ENCODE data around the gene SCGB2B2.

The SCGB2B2 gene

GRCh38 chr19:34715357-34715756 is 38.4 kb upstream of the SCGB2B2 start (continued):
- no peak for TF ChIP-seq ZNF488 (tag by site-specific recombination; IDR thresholded peaks at IDR 0.05)

GRCh38 chr19:34713262-34713637 is 36.3 kb upstream of the SCGB2B2 start:
- no peak overlapping the region for H3K27ac ChIP-seq (ENCODE audit: extremely low read depth, low read depth, low read length)
- ChIA-PET CTCF (interaction anchor here (0.5 to 6.9 kb wide), 39 partner anchors 8 to 1297 kb away, joined by 3 to 163 read pairs (median 6); partner anchors contain the start of genes ZNF181, ZNF30 and ZNF302), POLR2A (interaction anchor here (1.3 kb wide), 1 partner anchor 36 kb away, joined by 4 read pairs; the partner anchor contains the start of gene ZNF302)
- no peaks in the 10 kb centered on the region for H3K4me1 ChIP-seq (ENCODE audit: control insufficient read depth, insufficient read depth, low read length)
- H3K4me3 ChIP-seq (ENCODE audit: low read depth, low read length): no peak overlapping the region
- 0 out of 3 replicates have a peak, but pooled peaks cover 0 to 5% of the 10 kb centered on the region in 2 experiments for H3K36me3 ChIP-seq (ENCODE audit: control insufficient read depth in 2 of 2, insufficient read depth in 1 of 2, low read length in 2 of 2)
- TF ChIP-seq ZNF174 (tag by site-specific recombination; IDR thresholded peaks at IDR 0.05) (no peak), TRIM28 (IDR thresholded peaks at IDR 0.05; ENCODE audit: borderline replicate concordance, low read length) (peak; percentile 98; the same call in 1 of the 2 replicates)
- H3K9me3 ChIP-seq (ENCODE audit: control insufficient read depth, insufficient read depth, low read depth, low read length): peaks cover 33% of the 10 kb centered on the region

GRCh38 chr19:34712395-34713261 is 35.7 kb upstream of the SCGB2B2 start:
- ChIA-PET CTCF (interaction anchor here (0.5 to 6.9 kb wide), 63 partner anchors 9 to 1297 kb away, joined by 3 to 163 read pairs (median 4); partner anchors contain the start of genes ZNF181, ZNF30 and ZNF302), POLR2A (interaction anchor here (1.3 kb wide), 1 partner anchor 35 kb away, joined by 4 read pairs; the partner anchor contains the start of gene ZNF302)
- TF ChIP-seq ZNF302 (tag by site-specific recombination; IDR thresholded peaks at IDR 0.05; ENCODE audit: low read depth): no peak
- TF ChIP-seq ZNF561 (tag by site-specific recombination; IDR thresholded peaks at IDR 0.05; ENCODE audit: borderline replicate concordance): 0 out of 2 replicates have a peak, but pooled peaks have one; percentile 43
- peak; percentile 91 for TF ChIP-seq CTCF (tag by site-specific recombination; IDR thresholded peaks at IDR 0.05)
- 0 out of 2 replicates have a peak, but pooled peaks have one; percentile 77 for TF ChIP-seq ZSCAN16 (tag by site-specific recombination; IDR thresholded peaks at IDR 0.05)
- TF ChIP-seq ZSCAN30 (tag by site-specific recombination; IDR thresholded peaks at IDR 0.05): 0 out of 2 replicates have a peak, but pooled peaks have one; percentile 41
- TF ChIP-seq ZNF2 (tag by site-specific recombination; IDR thresholded peaks at IDR 0.05): peak; percentile 79; the same call in 1 of the 2 replicates
- peak; percentile 46 for TF ChIP-seq ZNF324 (tag by site-specific recombination; IDR thresholded peaks at IDR 0.05)
- peak; percentile 40; the same call in 1 of the 2 replicates for TF ChIP-seq SCRT1 (tag by site-specific recombination; IDR thresholded peaks at IDR 0.05; ENCODE audit: borderline replicate concordance)
- TF ChIP-seq OVOL3 (tag by site-specific recombination; IDR thresholded peaks at IDR 0.05): no peak
- TF ChIP-seq GLI2 (tag by site-specific recombination; IDR thresholded peaks at IDR 0.05; ENCODE audit: borderline replicate concordance, low read depth): 0 out of 2 replicates have a peak, but pooled peaks have one; percentile 3
- TF ChIP-seq ZBTB17 (tag by site-specific recombination; IDR thresholded peaks at IDR 0.05): peak; percentile 67
- no peak for TF ChIP-seq TCF7L2 (IDR thresholded peaks at IDR 0.05; ENCODE audit: borderline replicate concordance, low read depth, low read length)
- peak; percentile 87 for TF ChIP-seq ZNF660 (tag by site-specific recombination; IDR thresholded peaks at IDR 0.05)
- TF ChIP-seq SP7 (tag by site-specific recombination; IDR thresholded peaks at IDR 0.05): peak; percentile 25; the same call in 1 of the 2 replicates
- TF ChIP-seq SCRT2 (tag by site-specific recombination; IDR thresholded peaks at IDR 0.05): peak; percentile 89
- TF ChIP-seq ZSCAN4 (tag by site-specific recombination; IDR thresholded peaks at IDR 0.05): peak; percentile 78
- no peak for TF ChIP-seq WT1 (tag by site-specific recombination; IDR thresholded peaks at IDR 0.05)
- no peak for TF ChIP-seq ZBTB21 (tag by site-specific recombination; IDR thresholded peaks at IDR 0.05)
- peak; percentile 100 for TF ChIP-seq ZNF654 (tag by site-specific recombination; IDR thresholded peaks at IDR 0.05; ENCODE audit: low read depth)
- Histone ChIP-seq H3K4me3 (ENCODE audit: low read depth, low read length) (no peak overlapping the region), H3K27ac (ENCODE audit: extremely low read depth, low read depth, low read length) (no peak overlapping the region), H3K4me1 (ENCODE audit: control insufficient read depth, insufficient read depth, low read length) (no peaks in the 10 kb centered on the region), H3K9me3 (ENCODE audit: control insufficient read depth, insufficient read depth, low read depth, low read length) (peaks cover 37% of the 10 kb centered on the region), H3K36me3 (ENCODE audit: control insufficient read depth in 2 of 2, insufficient read depth in 1 of 2, low read length in 2 of 2) (0 out of 3 replicates have a peak, but pooled peaks cover 0 to 5% of the 10 kb centered on the region in 2 experiments)

Data from HEK293 (cell line).